Astrocyte of the spinal cord (primary cell): Measurements from ENCODE around the gene TMEM18.

Experiments used
- DNase-seq: peaks from one replicate; pipeline ENCODE4 v3.0.0; 2011; ENCODE audit warnings: low read depth, low spot score
- H3K4me3 ChIP-seq: 2 replicates; pipeline ENCODE4 v1.5.1; 2011; ENCODE audit warnings: low read depth, mild to moderate bottlenecking, low read length, moderate library complexity
- CTCF ChIP-seq: IDR thresholded peaks from 2 replicates; pipeline ENCODE4 v1.5.1; 2012; ENCODE audit warnings: low read depth, mild to moderate bottlenecking, low read length, inconsistent platforms
- in situ Hi-C: cut with HindIII; loops from 2 replicates; pipeline ENCODE4 v1.10.0; 2017; ENCODE audit warnings: low sequenced_read_pairs

Gene TMEM18

GRCh38 chr2:634041-634440, 43.2 kb downstream of the TMEM18 start:
- no peak for DNase-seq
- in situ Hi-C loops: no loop called here

GRCh38 chr2:633371-633770, 43.8 kb downstream of the TMEM18 start:
- no peak for DNase-seq
- in situ Hi-C loops: no loop called here
- TF ChIP-seq CTCF: no peak
- H3K4me3 ChIP-seq: no peak overlapping the region

More at GRCh38 chr2:634041-634440, 43.2 kb downstream of the TMEM18 start:
- TF ChIP-seq CTCF: no peak
- H3K4me3 ChIP-seq: no peak overlapping the region

GRCh38 chr2:632471-632870, 44.7 kb downstream of the TMEM18 start:
- H3K4me3 ChIP-seq: no peak overlapping the region
- DNase-seq: no peak
- no peak for TF ChIP-seq CTCF
- in situ Hi-C loops: no loop called here

- in situ Hi-C loops: no loop called here
- DNase-seq: no peak
- no peak overlapping the region for H3K4me3 ChIP-seq
- no peak for TF ChIP-seq CTCF
These were observed 45.5 kb downstream of the TMEM18 start for GRCh38 chr2:631741-632140.

- TF ChIP-seq CTCF: no peak
- in situ Hi-C loops: no loop called here
- DNase-seq: no peak
- H3K4me3 ChIP-seq: no peak overlapping the region
These were observed 46.5 kb downstream of the TMEM18 start for GRCh38 chr2:630451-631320.

- DNase-seq: no peak
- in situ Hi-C loops: no loop called here
- TF ChIP-seq CTCF: no peak
- no peak overlapping the region for H3K4me3 ChIP-seq
These were observed 47.2 kb downstream of the TMEM18 start for GRCh38 chr2:629961-630360.
